NCI-H1694 (cell line): Measurements from ENCODE around the gene TIMM17A.

ENCODE experiments used
- DNase-seq: peaks from one replicate; lab custom pipeline; 2025; lab: John Stamatoyannopoulos, UW

Gene TIMM17A

GRCh38 chr1:201983380-201983805 lies 28.1 kb downstream of the TIMM17A start:
- DNase-seq: no peak

DNA sequence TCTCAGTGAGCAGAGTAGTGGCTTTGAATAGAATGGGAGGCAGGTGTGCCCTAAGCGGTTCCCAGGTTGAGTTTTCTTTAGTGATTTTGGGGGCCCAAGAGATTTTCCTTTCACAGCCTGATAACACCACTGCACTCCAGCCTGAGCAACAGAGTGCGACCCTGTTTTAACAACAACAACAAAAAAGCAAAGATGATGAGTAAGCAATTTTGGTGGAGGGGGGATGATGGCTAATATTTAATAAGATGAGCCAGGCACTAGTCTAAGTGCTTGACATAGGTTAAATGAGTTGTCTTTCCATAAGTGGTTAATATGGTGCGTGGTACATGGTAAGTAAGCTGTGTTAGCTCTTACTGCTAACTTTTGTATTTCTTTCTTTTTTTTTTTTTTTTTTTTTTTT lies 29.1 kb downstream of the TIMM17A start:
- DNase-seq: no peak

DNA sequence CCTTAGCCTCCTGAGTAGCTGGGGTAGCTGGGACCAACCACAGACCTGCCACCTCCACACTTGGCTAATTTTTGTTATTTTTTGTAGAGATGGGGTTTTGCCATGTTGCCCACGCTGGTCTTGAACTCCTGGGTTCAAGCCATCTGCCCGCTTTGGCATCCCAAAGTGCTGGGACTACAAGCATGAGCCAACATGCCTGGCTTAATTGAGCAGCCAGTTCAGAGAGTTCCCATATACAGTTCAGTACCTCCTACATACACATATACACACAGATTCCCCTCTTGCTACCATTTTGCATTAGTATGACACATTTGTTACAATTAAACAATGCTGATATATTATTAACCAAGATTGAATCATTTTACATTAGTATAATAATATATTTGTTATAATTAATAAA lies 30.1 kb downstream of the TIMM17A start:
- no peak for DNase-seq

DNA sequence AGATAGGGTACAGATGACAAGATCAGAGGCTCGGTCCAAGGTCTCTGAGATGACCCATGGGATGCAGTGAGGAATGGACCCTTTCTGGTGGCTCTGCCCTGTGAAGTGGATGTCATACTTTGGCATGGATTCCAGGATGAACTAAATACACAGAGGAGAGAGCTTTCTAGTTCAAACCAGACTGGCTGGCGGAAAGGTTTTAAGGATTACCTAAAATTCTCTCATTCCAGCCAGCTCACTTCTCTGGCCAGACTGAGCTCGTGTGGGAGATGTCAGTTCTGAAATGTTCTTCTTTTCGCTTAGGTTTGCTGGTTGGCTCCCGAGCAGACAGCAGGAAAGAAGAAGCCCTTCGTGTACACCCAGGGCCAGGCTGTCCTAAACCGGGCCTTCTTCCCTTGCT lies 33.3 kb downstream of the TIMM17A start:
- DNase-seq: no peak

GRCh38 chr1:201989354-201990128 lies 34.2 kb downstream of the TIMM17A start:
- no peak for DNase-seq

DNA sequence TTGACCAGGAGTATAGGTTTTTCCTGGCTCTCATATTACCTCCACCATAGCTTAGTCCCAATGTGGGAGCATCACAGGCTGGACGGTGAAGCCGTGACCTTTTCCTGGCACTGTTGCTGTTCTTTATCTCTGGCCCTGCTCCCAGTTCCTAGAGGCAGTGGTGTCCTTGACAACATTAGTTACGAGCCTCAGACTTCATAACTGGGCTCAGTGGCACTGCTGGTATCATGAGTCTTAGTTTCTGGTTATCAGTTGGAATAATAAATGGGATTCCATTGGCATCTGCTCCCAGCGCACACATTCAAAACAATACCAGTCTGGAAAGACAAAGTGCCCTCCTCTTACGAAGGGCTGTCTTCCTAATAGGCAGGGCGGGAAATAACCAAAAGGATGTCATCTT lies 35.1 kb downstream of the TIMM17A start:
- no peak for DNase-seq

DNA sequence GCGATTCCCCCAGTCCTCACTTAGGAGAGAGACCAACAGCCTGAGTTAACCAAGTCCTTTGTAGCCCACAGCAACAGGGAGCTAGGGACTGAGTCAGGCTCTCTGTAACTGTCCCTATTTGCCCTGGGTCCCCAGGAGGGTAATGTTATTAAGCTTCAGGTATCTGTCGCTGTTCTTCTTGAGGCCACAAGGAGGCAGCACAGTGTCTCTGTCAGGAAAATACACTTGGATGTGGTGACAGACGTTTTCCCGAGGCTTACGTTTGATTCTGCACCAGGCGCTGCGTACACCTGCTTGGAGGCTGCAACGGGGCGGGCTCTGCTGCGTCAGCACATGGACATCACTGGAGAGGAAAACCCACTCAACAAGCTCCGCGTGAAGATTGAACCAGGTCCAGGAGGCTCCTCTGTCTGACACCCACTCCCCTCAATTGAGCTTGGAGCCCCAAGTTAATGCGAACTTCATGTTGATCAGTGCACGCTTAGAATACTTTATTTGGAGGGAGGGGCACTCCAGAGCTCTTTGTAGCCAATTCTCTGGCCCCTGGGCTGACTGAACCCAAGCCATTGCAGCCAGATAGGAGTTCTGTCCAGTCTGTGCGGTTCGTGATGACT lies 44.4 kb downstream of the TIMM17A start:
- DNase-seq: peak; percentile 64

DNA sequence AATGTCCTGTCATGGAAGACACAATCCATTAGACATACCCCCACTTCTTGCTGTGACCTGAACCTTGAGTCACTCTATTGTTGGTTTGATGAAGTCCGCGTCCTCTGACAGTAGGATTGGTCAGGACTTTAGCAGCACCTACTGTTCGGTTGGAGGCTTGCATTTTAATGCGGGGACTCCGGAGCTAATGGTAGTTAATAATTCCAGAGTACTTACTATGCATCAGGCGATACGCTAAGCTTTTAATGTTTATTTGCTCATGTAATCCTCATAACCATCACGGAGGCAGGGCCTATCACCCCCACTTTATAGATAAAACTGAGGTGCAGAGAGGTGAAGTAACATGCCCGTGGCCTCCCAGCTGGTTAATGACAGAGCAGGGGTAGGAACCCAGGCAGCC lies 47.2 kb downstream of the TIMM17A start:
- no peak for DNase-seq

GRCh38 chr1:202004711-202005110 lies 49.4 kb downstream of the TIMM17A start:
- no peak for DNase-seq

- no peak for DNase-seq
These were observed 50.7 kb downstream of the TIMM17A start for GRCh38 chr1:202005958-202006357.

DNA sequence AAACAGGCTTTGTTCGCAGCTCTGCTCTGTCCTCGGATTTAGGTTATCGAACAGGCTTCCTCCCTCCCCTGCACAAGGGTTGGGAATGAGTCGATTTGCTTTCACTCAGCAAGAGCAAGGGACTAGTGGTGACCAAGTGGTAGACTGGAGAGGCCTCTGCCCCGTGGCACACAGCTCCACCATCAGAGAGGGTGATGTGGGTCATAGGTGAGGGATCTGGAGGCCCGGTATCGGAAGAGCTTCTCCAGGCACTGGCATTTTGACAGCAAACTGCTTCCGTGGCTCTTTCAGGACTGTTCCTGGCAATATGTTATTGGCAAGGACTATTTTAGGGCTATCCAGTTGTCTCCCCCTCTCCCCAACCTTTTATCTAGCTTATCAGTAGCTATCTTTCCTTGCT lies 52.0 kb downstream of the TIMM17A start:
- DNase-seq: no peak

DNA sequence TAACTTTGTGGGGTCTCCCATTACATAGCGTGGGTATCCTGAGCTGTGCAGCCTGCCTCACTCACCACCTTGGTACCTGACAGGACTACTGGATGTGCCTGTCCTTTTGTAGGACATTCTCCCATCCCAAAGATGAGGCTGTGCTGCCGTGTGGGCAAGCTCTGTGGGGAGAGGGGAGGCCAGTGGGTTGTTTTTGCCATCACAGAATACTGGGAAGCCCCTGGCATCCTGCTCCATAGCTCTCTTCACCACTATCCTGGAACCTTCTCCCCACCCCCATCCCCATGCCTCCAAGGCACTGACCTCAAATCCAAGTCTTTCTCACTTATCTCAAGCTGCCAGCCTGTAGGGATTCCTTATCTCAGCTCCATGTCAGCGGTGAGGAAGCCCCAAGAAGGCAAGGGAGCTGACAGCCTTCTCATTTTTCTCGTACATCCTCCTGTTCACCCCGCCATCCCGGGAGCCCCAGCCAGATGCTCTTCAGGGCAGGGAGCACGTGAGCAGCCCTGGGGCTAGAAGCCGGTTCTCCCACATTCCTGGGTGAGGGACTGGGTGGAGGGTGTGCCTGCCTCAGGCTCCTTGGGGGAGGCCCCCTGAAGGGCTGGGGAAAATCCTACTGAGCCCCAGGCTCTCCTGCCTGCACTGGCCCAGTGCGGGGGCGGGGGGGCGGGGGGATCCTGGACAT lies 52.6 kb downstream of the TIMM17A start:
- DNase-seq: no peak

DNA sequence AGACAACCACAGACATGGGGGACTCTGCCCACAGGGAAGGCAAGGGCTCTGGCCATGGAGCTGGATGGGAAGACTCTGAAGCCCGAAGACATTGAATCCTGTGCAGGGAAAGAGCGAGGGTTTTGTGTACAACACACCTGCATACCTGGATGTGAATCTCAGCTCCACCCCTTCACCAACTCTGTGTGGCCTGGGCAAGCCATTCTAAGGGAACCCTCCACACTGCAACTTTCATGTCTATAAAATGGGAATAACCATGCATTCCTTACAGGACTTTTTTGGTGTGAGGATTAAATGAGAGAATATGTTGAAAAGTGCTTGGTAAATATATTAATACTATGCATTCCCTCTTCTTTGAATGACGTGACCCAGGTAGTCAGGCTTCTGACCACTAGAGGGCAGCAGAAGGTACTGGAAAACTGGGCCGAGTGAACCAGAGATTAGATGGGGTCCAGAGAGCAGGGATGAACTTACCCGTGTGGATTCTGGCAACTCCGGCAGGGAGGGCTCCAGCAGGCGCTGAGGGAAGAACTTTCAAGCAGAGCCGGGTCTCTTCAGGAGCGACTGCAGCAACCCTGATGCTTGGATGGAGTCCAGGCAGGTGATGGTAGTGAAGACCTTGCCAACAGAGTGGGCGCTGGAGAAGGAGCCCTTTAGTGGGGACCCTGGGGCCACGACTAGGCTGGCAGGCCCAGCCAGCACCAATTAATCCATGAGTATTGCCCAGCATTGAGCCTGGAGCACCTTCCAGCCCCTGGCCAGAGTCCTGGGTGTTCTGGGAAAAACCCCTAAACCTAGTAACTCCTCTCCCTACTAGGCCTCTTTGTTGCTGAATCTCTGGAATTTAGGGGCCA lies 54.2 kb downstream of the TIMM17A start:
- DNase-seq: peak; percentile 72

DNA sequence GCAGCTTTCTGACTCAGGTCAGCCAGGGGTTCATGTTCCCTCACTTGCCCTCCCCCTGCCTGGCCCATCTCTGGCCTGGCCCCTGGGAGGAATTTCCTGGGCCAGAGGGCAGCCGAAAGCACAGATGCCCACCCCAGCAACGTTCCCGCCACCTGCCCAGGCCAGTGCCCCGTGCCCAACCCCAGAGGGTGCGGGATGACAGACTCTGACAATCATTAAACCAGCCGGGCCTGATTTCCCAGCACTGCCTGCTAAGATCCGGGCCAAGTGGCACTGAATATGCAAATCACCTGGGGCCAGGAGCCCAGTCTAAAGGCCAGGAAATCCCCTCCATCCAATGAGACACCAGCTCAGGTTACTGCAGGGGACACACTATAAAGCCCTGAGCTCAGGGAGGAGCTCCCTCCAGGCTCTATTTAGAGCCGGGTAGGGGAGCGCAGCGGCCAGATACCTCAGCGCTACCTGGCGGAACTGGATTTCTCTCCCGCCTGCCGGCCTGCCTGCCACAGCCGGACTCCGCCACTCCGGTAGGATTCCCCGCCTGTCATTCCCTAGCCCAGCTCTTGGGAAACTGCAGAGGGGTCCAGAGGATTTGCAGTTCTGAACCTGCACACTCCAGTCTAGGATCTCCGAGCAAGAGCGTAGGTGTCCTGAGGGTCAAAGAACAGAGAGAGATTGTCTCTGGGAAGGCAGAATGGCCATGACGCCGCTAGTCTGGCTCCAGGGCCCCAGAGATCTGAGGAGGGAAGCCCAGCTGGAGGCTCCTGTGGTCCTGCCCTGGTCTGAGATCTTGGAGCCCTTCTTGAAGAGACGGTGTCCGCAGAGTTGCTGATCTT lies 55.1 kb downstream of the TIMM17A start, which contains the start of gene ELF3:
Gene ELF3, plus strand, starts transcription at position 408 of the 836 bp plus-strand sequence. CDS start 550 bp downstream, outside the sequence.
- no peak for DNase-seq

- DNase-seq: no peak
These were observed 56.7 kb downstream of the TIMM17A start for GRCh38 chr1:202011994-202012393.

GRCh38 chr1:202012544-202013478 lies 57.5 kb downstream of the TIMM17A start:
- no peak for DNase-seq

DNA sequence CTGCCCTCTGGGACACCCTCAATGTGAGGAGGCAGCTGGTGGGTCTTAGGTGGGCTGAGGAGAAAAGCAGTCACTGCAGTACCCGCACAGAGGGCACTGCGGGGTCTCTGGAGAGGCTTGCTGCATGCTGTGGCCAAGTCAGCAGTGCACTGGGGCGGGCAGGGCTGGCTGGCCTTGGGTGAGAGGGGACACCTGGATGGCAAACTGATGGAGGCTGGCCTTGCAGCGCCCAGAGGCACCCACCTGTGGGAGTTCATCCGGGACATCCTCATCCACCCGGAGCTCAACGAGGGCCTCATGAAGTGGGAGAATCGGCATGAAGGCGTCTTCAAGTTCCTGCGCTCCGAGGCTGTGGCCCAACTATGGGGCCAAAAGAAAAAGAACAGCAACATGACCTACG lies 58.3 kb downstream of the TIMM17A start:
- no peak for DNase-seq

DNA sequence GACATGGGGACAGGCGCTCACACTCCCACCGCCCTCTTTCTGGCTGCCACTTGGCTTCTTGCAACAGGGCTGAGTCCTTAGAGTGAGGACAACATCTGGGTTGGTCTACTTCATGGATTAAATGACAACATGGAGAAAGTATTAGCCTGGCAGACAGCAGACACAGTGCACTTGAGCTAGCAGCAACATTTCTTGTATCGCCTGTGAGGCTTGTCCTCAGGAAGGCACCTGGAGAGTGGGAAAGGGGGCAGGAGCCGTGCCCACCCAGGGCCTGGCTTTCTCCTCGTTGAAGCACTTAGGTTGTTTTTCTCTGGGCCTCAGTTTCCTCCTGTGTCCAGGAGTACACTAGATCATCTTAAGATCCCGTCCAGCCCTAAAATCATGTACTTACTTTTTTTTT lies 58.8 kb downstream of the TIMM17A start:
- no peak for DNase-seq

- no peak for DNase-seq
These were observed 59.8 kb downstream of the TIMM17A start for GRCh38 chr1:202014915-202015661.

- DNase-seq: no peak
These were observed 60.3 kb downstream of the TIMM17A start for GRCh38 chr1:202015662-202015937.
